Ectodermal cell (in vitro differentiated cells): ENCODE data around the gene HEPACAM.

Source experiments
- H3K27ac ChIP-seq: 2 replicates; pipeline ENCODE4 v1.7.0; 2013; ENCODE audit warnings: mild to moderate bottlenecking, low read depth, low read length; ENCODE audit not compliant: insufficient read depth, poor library complexity, severe bottlenecking
- H3K27me3 ChIP-seq: 2 replicates; pipeline ENCODE4 v1.7.0; 2013; ENCODE audit warnings: mild to moderate bottlenecking, low read length; ENCODE audit not compliant: insufficient read depth, control insufficient read depth, poor library complexity, severe bottlenecking
- H3K36me3 ChIP-seq: one replicate; pipeline ENCODE4 v1.7.0; 2013; ENCODE audit warnings: low read length; ENCODE audit not compliant: control insufficient read depth, insufficient read depth
- H3K4me1 ChIP-seq: one replicate; pipeline ENCODE4 v1.7.0; 2013; ENCODE audit warnings: low read length; ENCODE audit not compliant: control insufficient read depth, insufficient read depth
- H3K4me3 ChIP-seq: 2 replicates; pipeline ENCODE4 v1.7.0; 2013; ENCODE audit warnings: low read depth, low read length, control low read depth; ENCODE audit not compliant: insufficient read depth
- H3K9me3 ChIP-seq: 2 replicates; pipeline ENCODE4 v1.7.0; 2013; ENCODE audit warnings: mild to moderate bottlenecking, low read length, moderate library complexity; ENCODE audit not compliant: control insufficient read depth
- WGBS, 2 experiments: methylation state at CpG; one replicate each; pipeline ENCODE4 v1.1.7; 2013; ENCODE audit warnings: missing lambda C conversion rate in 2 of 2; 5-methylcytosine and 5-hydroxymethylcytosine counted together

The HEPACAM gene

GRCh38 chr11:124961972-124962609, 26.2 kb upstream of the HEPACAM start:
- no peaks in the 10 kb centered on the region for H3K27me3 ChIP-seq
- H3K36me3 ChIP-seq: no peaks in the 10 kb centered on the region
- H3K9me3 ChIP-seq: no peaks in the 10 kb centered on the region
- H3K4me1 ChIP-seq: no peaks in the 10 kb centered on the region
- no peak overlapping the region for H3K27ac ChIP-seq
- H3K4me3 ChIP-seq: no peak overlapping the region
- 45 to 49% methylated on average over 4 to 5 of the region's 5 CpGs for WGBS, 2 experiments

- no peaks in the 10 kb centered on the region for H3K9me3 ChIP-seq
- H3K27me3 ChIP-seq: peaks cover 20% of the 10 kb centered on the region
- no peak overlapping the region for H3K27ac ChIP-seq
- H3K36me3 ChIP-seq: no peaks in the 10 kb centered on the region
- peaks cover 10% of the 10 kb centered on the region for H3K4me1 ChIP-seq
- H3K4me3 ChIP-seq: no peak overlapping the region
Observed at GRCh38 chr11:124955035-124955434, 19.2 kb upstream of the HEPACAM start.

- peak overlapping the region; percentile 12 for H3K27ac ChIP-seq
- H3K36me3 ChIP-seq: no peaks in the 10 kb centered on the region
Observed at GRCh38 chr11:124954590-124954955, 18.7 kb upstream of the HEPACAM start.

GRCh38 chr11:124953753-124954589, 18.1 kb upstream of the HEPACAM start, which contains the start of gene CCDC15:
TSS of gene CCDC15 (plus strand) at chr11:124954202. CDS start at chr11:124954733, 531 bp downstream.
- Histone ChIP-seq H3K27me3 (peaks cover 20% of the 10 kb centered on the region), H3K4me3 (peak within 1 kb of the TSS; percentile 63), H3K4me1 (peaks cover 10% of the 10 kb centered on the region), H3K9me3 (no peaks in the 10 kb centered on the region), H3K36me3 (no peaks in the 10 kb centered on the region), H3K27ac (peak within 1 kb of the TSS; percentile 17)
- WGBS, 2 experiments: 1% methylated on average over 54 of the region's 54 CpGs

More at GRCh38 chr11:124954590-124954955, 18.7 kb upstream of the HEPACAM start:
- peaks cover 20% of the 10 kb centered on the region for H3K27me3 ChIP-seq
- WGBS, 2 experiments: 59 to 60% methylated on average over 5 of the region's 6 CpGs
- H3K4me1 ChIP-seq: peaks cover 10% of the 10 kb centered on the region
- H3K9me3 ChIP-seq: no peaks in the 10 kb centered on the region
- H3K4me3 ChIP-seq: peak overlapping the region; percentile 63

- Histone ChIP-seq H3K36me3 (no peaks in the 10 kb centered on the region), H3K27me3 (peaks cover 20% of the 10 kb centered on the region)
- WGBS, 2 experiments: 46 to 59% methylated on average over 2 of the region's 3 CpGs
Observed at GRCh38 chr11:124951341-124951740, 15.5 kb upstream of the HEPACAM start.

GRCh38 chr11:124950601-124951330, 14.9 kb upstream of the HEPACAM start:
- H3K4me1 ChIP-seq: peaks cover 10% of the 10 kb centered on the region
- no peak overlapping the region for H3K27ac ChIP-seq
- no peaks in the 10 kb centered on the region for H3K36me3 ChIP-seq
- no peaks in the 10 kb centered on the region for H3K9me3 ChIP-seq
- no peak overlapping the region for H3K4me3 ChIP-seq
- H3K27me3 ChIP-seq: peaks cover 20% of the 10 kb centered on the region

More at GRCh38 chr11:124951341-124951740, 15.5 kb upstream of the HEPACAM start:
- H3K27ac ChIP-seq: no peak overlapping the region
- H3K4me3 ChIP-seq: no peak overlapping the region
- H3K9me3 ChIP-seq: no peaks in the 10 kb centered on the region
- H3K4me1 ChIP-seq: peaks cover 10% of the 10 kb centered on the region

GRCh38 chr11:124946735-124947141, 10.9 kb upstream of the HEPACAM start:
- H3K4me3 ChIP-seq: no peak overlapping the region
- no peaks in the 10 kb centered on the region for H3K9me3 ChIP-seq
- peaks cover 5% of the 10 kb centered on the region for H3K4me1 ChIP-seq
- H3K27ac ChIP-seq: no peak overlapping the region
- peaks cover 7% of the 10 kb centered on the region for H3K27me3 ChIP-seq
- no peaks in the 10 kb centered on the region for H3K36me3 ChIP-seq
- WGBS, 2 experiments: 89 to 92% methylated on average over 2 of the region's 2 CpGs

- H3K36me3 ChIP-seq: no peaks in the 10 kb centered on the region
- no peaks in the 10 kb centered on the region for H3K9me3 ChIP-seq
- no peak overlapping the region for H3K27ac ChIP-seq
- WGBS, 2 experiments: 88 to 96% methylated on average over 4 to 5 of the region's 6 CpGs
- H3K27me3 ChIP-seq: peaks cover 3% of the 10 kb centered on the region
- H3K4me1 ChIP-seq: peaks cover 5% of the 10 kb centered on the region
- H3K4me3 ChIP-seq: no peak overlapping the region
Observed at GRCh38 chr11:124945826-124946225, 10.0 kb upstream of the HEPACAM start.

- Histone ChIP-seq H3K27me3 (no peaks in the 10 kb centered on the region), H3K36me3 (no peaks in the 10 kb centered on the region), H3K4me1 (peaks cover 5% of the 10 kb centered on the region), H3K27ac (no peak overlapping the region), H3K9me3 (no peaks in the 10 kb centered on the region), H3K4me3 (no peak overlapping the region)
- WGBS, 2 experiments: 94 to 100% methylated on average over 1 to 2 of the region's 3 CpGs
Observed at GRCh38 chr11:124944565-124944964, 8.7 kb upstream of the HEPACAM start.

- Histone ChIP-seq H3K4me1 (peaks cover 10% of the 10 kb centered on the region), H3K36me3 (no peaks in the 10 kb centered on the region), H3K4me3 (no peak overlapping the region), H3K9me3 (no peaks in the 10 kb centered on the region), H3K27me3 (no peaks in the 10 kb centered on the region), H3K27ac (no peak overlapping the region)
- WGBS, 2 experiments: 94 to 100% methylated on average over 1 of the region's 1 CpG
Observed at GRCh38 chr11:124943741-124944140, 7.9 kb upstream of the HEPACAM start.
